Activated CD4-positive, alpha-beta T cell treated with anti-CD3 and anti-CD28 coated beads for 36 hours (primary cell): ENCODE results near the gene SPEN. TPM values are rescaled to one million over a fixed set of nuclear protein-coding genes. Genes with fewer than 3 reads are reported as not detected.
A peak's percentile ranks its signal among the peaks of the same experiment; 100 is the strongest.
"Not testable (repeated sequence)": the region's sequence is repeated elsewhere in the genome, so short reads cannot be mapped to it uniquely, and the experiment has no call there.

ENCODE experiments used
- ATAC-seq: fragments of 200-7000 bp; cut with Tn5 transposase; one replicate; pipeline ENCODE4 v1.10.0; 2021; ENCODE audit warnings: mild to moderate bottlenecking, moderate library complexity
- CTCF ChIA-PET: fragments of 350-600 bp; sonication (Branson Sonifier 250); formaldehyde crosslinking; loops from one replicate; lab custom pipeline; 2021; ENCODE audit warnings: antibody characterized with exemption; lab: Charles Lee
- POLR2A ChIA-PET: fragments of 350-600 bp; sonication (Branson Sonifier 250); formaldehyde crosslinking; loops from one replicate; lab custom pipeline; 2021; ENCODE audit warnings: antibody characterized with exemption, inconsistent platforms; lab: Charles Lee
- DNase-seq: peaks from one replicate; pipeline ENCODE4 v3.0.0-alpha.2; 2020
- H3K27ac Mint-ChIP-seq: one replicate; pipeline ENCODE4 v1.8.0; 2021; ENCODE audit warnings: mixed read lengths
- H3K27me3 Mint-ChIP-seq: one replicate; pipeline ENCODE4 v1.8.0; 2021; ENCODE audit warnings: mixed read lengths
- H3K36me3 Mint-ChIP-seq: one replicate; pipeline ENCODE4 v1.8.0; 2021; ENCODE audit warnings: low read depth, mixed read lengths
- H3K4me1 Mint-ChIP-seq: one replicate; pipeline ENCODE4 v1.8.0; 2021; ENCODE audit warnings: mixed read lengths
- H3K4me3 Mint-ChIP-seq: one replicate; pipeline ENCODE4 v1.8.0; 2021; ENCODE audit warnings: mild to moderate bottlenecking, moderate library complexity, mixed read lengths
- H3K9me3 Mint-ChIP-seq: one replicate; pipeline ENCODE4 v1.8.0; 2021; ENCODE audit warnings: low read depth, mixed read lengths
- intact Hi-C, 2 experiments: fragments of 100-400 bp; cut with DNase I in 1 of 2; cut with micrococcal nuclease in 1 of 2; formaldehyde crosslinking; loops; one replicate each; pipeline versions ENCODE4 v1.14.2 to v1.15.1; 2022 to 2024; cut with DNase I, micrococcal nuclease
- total RNA-seq, 2 experiments: library from RNA; stranded (reverse); gene quantifications; one replicate each; pipeline ENCODE4 v1.2.3, GENCODE V29; 2021

SPEN gene
- total RNA-seq, 2 experiments from 2014 or later = 43.2 to 52.7 TPM

GRCh38 chr1:15834406-15835204 lies 12.9 kb upstream of the SPEN start:
- intact Hi-C loops = loop anchor here (1.0 to 5.0 kb wide), 14 partner anchors 13 to 533 kb away; partner anchors contain the start of genes DDI2 (in 2 of the 2), SPEN (in 2 of the 2), CASP9 (in 1 of the 2) and CPLANE2 (in 1 of the 2)
- Mint-ChIP-seq H3K36me3 (peaks cover 7% of the 10 kb centered on the region), H3K27me3 (no peaks in the 10 kb centered on the region), H3K4me3 (peak overlapping the region; percentile 90), H3K4me1 (peaks cover 30% of the 10 kb centered on the region), H3K27ac (peak overlapping the region; percentile 98), H3K9me3 (no peaks in the 10 kb centered on the region)
- ATAC-seq = peak; percentile 58
- peak; percentile 94 for DNase-seq
- ChIA-PET POLR2A (interaction anchor here (0.5 to 4.1 kb wide), 9 partner anchors 9 to 216 kb away, joined by 4 to 71 read pairs (median 7); partner anchors contain the start of genes SPEN and ZBTB17), CTCF (interaction anchor here (0.9 to 2.8 kb wide), 6 partner anchors 13 to 113 kb away, joined by 3 to 14 read pairs (median 7); partner anchors contain the start of gene SPEN)

- POLR2A ChIA-PET = interaction anchor here (0.6 to 1.6 kb wide), 6 partner anchors 9 to 141 kb away, joined by 4 to 9 read pairs (median 7); partner anchors contain the start of gene SPEN
Observed at GRCh38 chr1:15835205-15835740, 12.2 kb upstream of the SPEN start.

GRCh38 chr1:15835741-15836510 lies 11.6 kb upstream of the SPEN start:
- ATAC-seq (peak; percentile 59), DNase-seq (peak; percentile 100)
- CTCF ChIA-PET = no interaction called here
- Mint-ChIP-seq H3K4me3 (peak overlapping the region; percentile 90), H3K27ac (peak overlapping the region; percentile 98), H3K9me3 (no peaks in the 10 kb centered on the region), H3K36me3 (peaks cover 7% of the 10 kb centered on the region), H3K27me3 (no peaks in the 10 kb centered on the region), H3K4me1 (peaks cover 22% of the 10 kb centered on the region)
- POLR2A ChIA-PET = interaction anchor here (0.7 to 1.1 kb wide), 4 partner anchors 9 to 140 kb away, joined by 4 to 7 read pairs (median 4); partner anchors contain the start of gene SPEN
- intact Hi-C loops = loop anchor here (1.0 to 5.0 kb wide), 13 partner anchors 11 to 531 kb away; partner anchors contain the start of genes CASP9 (in 2 of the 2), SPEN (in 2 of the 2), CPLANE2 (in 1 of the 2) and DDI2 (in 1 of the 2)

More at GRCh38 chr1:15835205-15835740, 12.2 kb upstream of the SPEN start:
- Mint-ChIP-seq H3K36me3 (peaks cover 7% of the 10 kb centered on the region), H3K27ac (peak overlapping the region; percentile 98), H3K27me3 (no peaks in the 10 kb centered on the region), H3K4me3 (peak overlapping the region; percentile 90), H3K4me1 (peaks cover 25% of the 10 kb centered on the region), H3K9me3 (no peaks in the 10 kb centered on the region)
- ATAC-seq (peak; percentile 7), DNase-seq (no peak)
- intact Hi-C loops = loop anchor here (1.0 to 5.0 kb wide), 11 partner anchors 12 to 532 kb away; partner anchors contain the start of genes SPEN (in 2 of the 2), CASP9 (in 1 of the 2), CPLANE2 (in 1 of the 2) and DDI2 (in 1 of the 2)
- CTCF ChIA-PET = no interaction called here

- H3K36me3 Mint-ChIP-seq, DNase-seq, H3K9me3 Mint-ChIP-seq, ATAC-seq, H3K27me3 Mint-ChIP-seq, CTCF ChIA-PET: not testable (repeated sequence)
- H3K4me3 Mint-ChIP-seq = peak overlapping the region; percentile 90
- peak overlapping the region; percentile 98 for H3K27ac Mint-ChIP-seq
- intact Hi-C loops = loop anchor here (2.0 to 5.0 kb wide), 3 partner anchors 154 to 428 kb away; partner anchors contain the start of genes CASP9 (in 1 of the 2), EFHD2 (in 1 of the 2) and PLEKHM2 (in 1 of the 2)
- peaks cover 21% of the 10 kb centered on the region for H3K4me1 Mint-ChIP-seq
- POLR2A ChIA-PET = interaction anchor here (0.5 to 1.1 kb wide), 5 partner anchors 8 to 1109 kb away, joined by 3 to 9 read pairs (median 4); partner anchors contain the start of gene SPEN
Observed at GRCh38 chr1:15836511-15836771, 11.1 kb upstream of the SPEN start.

- H3K27me3 Mint-ChIP-seq = no peaks in the 10 kb centered on the region
- intact Hi-C loops = loop anchor here (2.0 to 5.0 kb wide), 3 partner anchors 155 to 428 kb away; partner anchors contain the start of genes CASP9 (in 1 of the 2), EFHD2 (in 1 of the 2) and PLEKHM2 (in 1 of the 2)
- ChIA-PET CTCF (no interaction called here), POLR2A (interaction anchor here (0.5 to 1.1 kb wide), 4 partner anchors 11 to 1109 kb away, joined by 3 to 9 read pairs (median 4); partner anchors contain the start of gene SPEN)
- H3K36me3 Mint-ChIP-seq = peaks cover 3% of the 10 kb centered on the region
- peaks cover 16% of the 10 kb centered on the region for H3K4me1 Mint-ChIP-seq
- peak overlapping the region; percentile 98 for H3K27ac Mint-ChIP-seq
- ATAC-seq = no peak
- H3K4me3 Mint-ChIP-seq = peak overlapping the region; percentile 90
- H3K9me3 Mint-ChIP-seq = no peaks in the 10 kb centered on the region
- DNase-seq = peak; percentile 75
Observed at GRCh38 chr1:15836772-15837669, 10.5 kb upstream of the SPEN start.

GRCh38 chr1:15837931-15838330 lies 9.6 kb upstream of the SPEN start:
- POLR2A ChIA-PET = interaction anchor here (1.9 kb wide), 1 partner anchor 9 kb away, joined by 16 read pairs; the partner anchor contains the start of gene SPEN
- H3K36me3 Mint-ChIP-seq = peaks cover 3% of the 10 kb centered on the region
- no peak overlapping the region for H3K4me3 Mint-ChIP-seq
- H3K4me1 Mint-ChIP-seq = peaks cover 13% of the 10 kb centered on the region
- intact Hi-C loops = loop anchor here (2.0 to 5.0 kb wide), 3 partner anchors 156 to 429 kb away; partner anchors contain the start of genes CASP9 (in 1 of the 2), EFHD2 (in 1 of the 2) and PLEKHM2 (in 1 of the 2)
- no peak overlapping the region for H3K27ac Mint-ChIP-seq
- no peaks in the 10 kb centered on the region for H3K27me3 Mint-ChIP-seq
- ATAC-seq = no peak
- H3K9me3 Mint-ChIP-seq = no peaks in the 10 kb centered on the region
- no peak for DNase-seq
- CTCF ChIA-PET = no interaction called here

- ATAC-seq = no peak
- POLR2A ChIA-PET = interaction anchor here (0.5 to 1.9 kb wide), 2 partner anchors 9 to 23 kb away, joined by 3 to 16 read pairs; partner anchors contain the start of gene SPEN
- CTCF ChIA-PET = interaction anchor here (0.7 to 0.9 kb wide), 4 partner anchors 9 to 158 kb away, joined by 3 to 5 read pairs (median 4); partner anchors contain the start of gene SPEN
Observed at GRCh38 chr1:15838721-15839120, 8.8 kb upstream of the SPEN start.

GRCh38 chr1:15843826-15844572 lies 3.5 kb upstream of the SPEN start:
- ChIA-PET CTCF (interaction anchor here (1.0 to 2.0 kb wide), 3 partner anchors 28 to 136 kb away, joined by 3 to 6 read pairs (median 4); no protein-coding TSS in a partner anchor), POLR2A (interaction anchor here (1.7 to 2.6 kb wide), 2 partner anchors 8 to 10 kb away, joined by 7 read pairs; no protein-coding TSS in a partner anchor)
- H3K9me3 Mint-ChIP-seq = no peaks in the 10 kb centered on the region
- no peak overlapping the region for H3K27ac Mint-ChIP-seq
- intact Hi-C loops = no loop called here
- H3K4me3 Mint-ChIP-seq = no peak overlapping the region
- no peaks in the 10 kb centered on the region for H3K27me3 Mint-ChIP-seq
- no peak for DNase-seq
- no peak for ATAC-seq
- peaks cover 5% of the 10 kb centered on the region for H3K36me3 Mint-ChIP-seq
- peaks cover 21% of the 10 kb centered on the region for H3K4me1 Mint-ChIP-seq

More at GRCh38 chr1:15838721-15839120, 8.8 kb upstream of the SPEN start:
- Mint-ChIP-seq H3K27me3 (no peaks in the 10 kb centered on the region), H3K36me3 (no peaks in the 10 kb centered on the region), H3K4me1 (peaks cover 10% of the 10 kb centered on the region), H3K4me3 (no peak overlapping the region), H3K9me3 (no peaks in the 10 kb centered on the region), H3K27ac (no peak overlapping the region)
- intact Hi-C loops = loop anchor here in 1 of 2 experiments (5.0 kb wide), 1 partner anchor 156 kb away; the partner anchor contains the start of gene PLEKHM2
- DNase-seq = no peak

- CTCF ChIA-PET, H3K9me3 Mint-ChIP-seq, H3K27me3 Mint-ChIP-seq, DNase-seq, ATAC-seq: not testable (repeated sequence)
- Mint-ChIP-seq H3K36me3 (peaks cover 18% of the 10 kb centered on the region), H3K27ac (peak overlapping the region; percentile 55), H3K4me3 (peak overlapping the region; percentile 91), H3K4me1 (peaks cover 35% of the 10 kb centered on the region)
- POLR2A ChIA-PET = interaction anchor here (4.7 kb wide), 1 partner anchor 13 kb away, joined by 71 read pairs; no protein-coding TSS in a partner anchor
- intact Hi-C loops = loop anchor here in 1 of 2 experiments (5.0 kb wide), 2 partner anchors 71 to 229 kb away; partner anchors contain the start of gene DDI2
Observed at GRCh38 chr1:15846056-15846455, 1.5 kb upstream of the SPEN start.
